ENCODE measurements around the gene AZU1. TPM values are rescaled to one million over a fixed set of nuclear protein-coding genes. Genes with fewer than 3 reads are reported as not detected.

Gene AZU1
- total RNA-seq, 1 experiment from 2014 or later, result not detected

GRCh38 chr19:797528-798414 is 29.9 kb upstream of the AZU1 start:
- ATAC-seq (peak; percentile 47), DNase-seq (ENCODE audit: low read depth, low spot score) (peak; percentile 59)
- Histone ChIP-seq H3K4me3 (replicated peaks in 1 of 2; ENCODE audit: low read depth in 1 of 2, low read length in 2 of 2) (peak overlapping the region; percentile 81 to 88), H4K20me1 (ENCODE audit: insufficient read depth) (peaks cover 41% of the 10 kb centered on the region; the same call in 1 of the 2 replicates), H3K27ac (ENCODE audit: low read depth, low read length) (peak overlapping the region; percentile 88), H3K4me2 (ENCODE audit: low read length) (peak overlapping the region; percentile 94), H3K36me3 (ENCODE audit: control insufficient read depth in 1 of 2, insufficient read depth in 2 of 2, low read length in 2 of 2) (peaks cover 16 to 45% of the 10 kb centered on the region in 2 experiments; a peak in 3 of 4 replicates), H3K9me3 (ENCODE audit: control insufficient read depth in 1 of 2, insufficient read depth in 1 of 2, low read depth in 1 of 2, low read length in 2 of 2) (no peaks in the 10 kb centered on the region), H3K9ac (ENCODE audit: low read length) (peak overlapping the region; percentile 92), H3K4me1 (ENCODE audit: control insufficient read depth in 1 of 2, insufficient read depth in 2 of 2, low read length in 2 of 2) (peaks cover 17 to 36% of the 10 kb centered on the region in 2 experiments), H3K9me2 (ENCODE audit: insufficient read depth) (no peaks in the 10 kb centered on the region), H2AFZ (ENCODE audit: low read depth, low read length, poor library complexity, severe bottlenecking) (no peak overlapping the region), H3K27me3 (ENCODE audit: insufficient read depth, low read length) (no peaks in the 10 kb centered on the region), H3K79me2 (ENCODE audit: insufficient read depth, low read length) (peaks cover 50% of the 10 kb centered on the region)
- POLR2A ChIA-PET, result interaction anchor here (0.8 to 1.0 kb wide), 3 partner anchors 25 to 45 kb away, joined by 3 to 5 read pairs (median 4); no protein-coding TSS in a partner anchor
- peak; percentile 56 for TF ChIP-seq ZBTB33 (IDR thresholded peaks at IDR 0.05; ENCODE audit: extremely low read depth, insufficient replicate concordance, low read length)
- no peak for TF ChIP-seq ELF1 (IDR thresholded peaks at IDR 0.05; ENCODE audit: borderline replicate concordance, low read depth)
- peak; percentile 61 for TF ChIP-seq YY1 (IDR thresholded peaks at IDR 0.05; ENCODE audit: extremely low read depth, insufficient replicate concordance, low read depth, low read length)
- TF ChIP-seq SIN3A (IDR thresholded peaks at IDR 0.05; ENCODE audit: low read depth), result peak; percentile 14; the same call in 1 of the 2 replicates
- peak; percentile 43; the same call in 1 of the 2 replicates for TF ChIP-seq ZFX (IDR thresholded peaks at IDR 0.05)
- TF ChIP-seq, protein P1, sequence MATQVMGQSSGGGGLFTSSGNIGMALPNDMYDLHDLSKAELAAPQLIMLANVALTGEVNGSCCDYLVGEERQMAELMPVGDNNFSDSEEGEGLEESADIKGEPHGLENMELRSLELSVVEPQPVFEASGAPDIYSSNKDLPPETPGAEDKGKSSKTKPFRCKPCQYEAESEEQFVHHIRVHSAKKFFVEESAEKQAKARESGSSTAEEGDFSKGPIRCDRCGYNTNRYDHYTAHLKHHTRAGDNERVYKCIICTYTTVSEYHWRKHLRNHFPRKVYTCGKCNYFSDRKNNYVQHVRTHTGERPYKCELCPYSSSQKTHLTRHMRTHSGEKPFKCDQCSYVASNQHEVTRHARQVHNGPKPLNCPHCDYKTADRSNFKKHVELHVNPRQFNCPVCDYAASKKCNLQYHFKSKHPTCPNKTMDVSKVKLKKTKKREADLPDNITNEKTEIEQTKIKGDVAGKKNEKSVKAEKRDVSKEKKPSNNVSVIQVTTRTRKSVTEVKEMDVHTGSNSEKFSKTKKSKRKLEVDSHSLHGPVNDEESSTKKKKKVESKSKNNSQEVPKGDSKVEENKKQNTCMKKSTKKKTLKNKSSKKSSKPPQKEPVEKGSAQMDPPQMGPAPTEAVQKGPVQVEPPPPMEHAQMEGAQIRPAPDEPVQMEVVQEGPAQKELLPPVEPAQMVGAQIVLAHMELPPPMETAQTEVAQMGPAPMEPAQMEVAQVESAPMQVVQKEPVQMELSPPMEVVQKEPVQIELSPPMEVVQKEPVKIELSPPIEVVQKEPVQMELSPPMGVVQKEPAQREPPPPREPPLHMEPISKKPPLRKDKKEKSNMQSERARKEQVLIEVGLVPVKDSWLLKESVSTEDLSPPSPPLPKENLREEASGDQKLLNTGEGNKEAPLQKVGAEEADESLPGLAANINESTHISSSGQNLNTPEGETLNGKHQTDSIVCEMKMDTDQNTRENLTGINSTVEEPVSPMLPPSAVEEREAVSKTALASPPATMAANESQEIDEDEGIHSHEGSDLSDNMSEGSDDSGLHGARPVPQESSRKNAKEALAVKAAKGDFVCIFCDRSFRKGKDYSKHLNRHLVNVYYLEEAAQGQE (IDR thresholded peaks at IDR 0.05; ENCODE audit: low read depth), result no peak
- TF ChIP-seq, protein P2, sequence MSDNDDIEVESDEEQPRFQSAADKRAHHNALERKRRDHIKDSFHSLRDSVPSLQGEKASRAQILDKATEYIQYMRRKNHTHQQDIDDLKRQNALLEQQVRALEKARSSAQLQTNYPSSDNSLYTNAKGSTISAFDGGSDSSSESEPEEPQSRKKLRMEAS (IDR thresholded peaks at IDR 0.05), result peak; percentile 38; the same call in 1 of the 2 replicates
- TF ChIP-seq CTCF (IDR thresholded peaks at IDR 0.05 in 2 of 3, conservative IDR thresholded peaks at IDR 0.05 in 1 of 3; ENCODE audit: borderline replicate concordance in 1 of 3, insufficient read depth in 1 of 3, low read depth in 2 of 3, low read length in 2 of 3), result no peak
- CTCF ChIA-PET, result no interaction called here
- RAD21 ChIA-PET (ENCODE audit: low non-redundant PET in 1 of 2, low total read pairs in 2 of 2, uncharacterized antibody in 2 of 2, unreplicated experiment in 2 of 2), result no interaction called here
- no TSS peak for BruUV-seq (replicated peaks)
- intact Hi-C loops (cut with micrococcal nuclease), result loop anchor here (1.0 to 10.0 kb wide), 3 partner anchors 135 to 447 kb away; partner anchors contain the start of genes ATP5F1D, MIDN, RNF126 and RNU6-2

Data from HCT116 (cell line).